ENCODE measurements around the gene DZIP3. TPM values are rescaled to one million over a fixed set of nuclear protein-coding genes. Genes with fewer than 3 reads are reported as not detected.

DZIP3 gene
- polyA plus RNA-seq, 3 donors: 0.92 to 1.2 (median 1.1) TPM

DNA sequence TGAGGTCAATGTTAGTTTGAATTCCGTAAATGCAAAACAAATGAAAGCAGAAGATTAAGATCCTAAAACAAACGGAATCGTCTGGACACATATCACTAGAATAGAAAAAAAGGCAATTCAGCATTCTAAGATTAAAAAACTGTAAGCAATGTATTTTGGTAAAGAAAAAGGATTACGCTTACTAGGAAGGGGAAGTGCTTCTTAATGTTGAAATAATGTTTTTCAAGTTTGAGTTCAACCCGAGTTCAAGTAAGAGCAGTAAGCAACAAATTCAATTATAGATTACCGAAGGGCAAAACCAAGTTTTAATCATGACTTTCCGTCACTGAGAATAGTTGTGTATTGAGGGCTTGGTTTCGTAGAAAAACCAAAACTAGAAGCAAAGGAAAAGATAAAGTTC, 921 bp upstream of the DZIP3 start:
- Histone ChIP-seq H3K27ac (ENCODE audit: low read depth in 1 of 2, low read length in 2 of 2) (peak overlapping the region; percentile 91 to 97), H3K79me2 (ENCODE audit: insufficient read depth, low read length) (peaks cover 67% of the 10 kb centered on the region), H2AFZ (ENCODE audit: insufficient read depth, low read depth, low read length, poor library complexity, severe bottlenecking) (peak overlapping the region; percentile 95), H3K27me3 (ENCODE audit: control insufficient read depth in 2 of 2, insufficient read depth in 2 of 2, low read length in 2 of 2) (no peaks in the 10 kb centered on the region), H3K4me2 (replicated peaks; ENCODE audit: extremely low read depth, low read length, poor library complexity, severe bottlenecking) (peak overlapping the region; percentile 94), H3K4me1 (ENCODE audit: control insufficient read depth in 1 of 2, insufficient read depth in 2 of 2, low read length in 2 of 2) (peaks cover 20 to 27% of the 10 kb centered on the region in 2 donors), H4K20me1 (ENCODE audit: insufficient read depth, low read length) (no peaks in the 10 kb centered on the region), H3K4me3 (replicated peaks in 1 of 3; ENCODE audit: low read depth in 2 of 3, low read length in 3 of 3) (peak overlapping the region; percentile 68 to 96 (median 92)), H3K9me3 (replicated peaks in 1 of 2; ENCODE audit: control insufficient read depth in 1 of 2, insufficient read depth in 1 of 2, low read length in 2 of 2) (no peaks in the 10 kb centered on the region), H3K36me3 (replicated peaks in 1 of 2; ENCODE audit: control insufficient read depth in 1 of 2, insufficient read depth in 2 of 2, low read length in 2 of 2) (peaks cover 3 to 11% of the 10 kb centered on the region in 2 donors), H3K9ac (ENCODE audit: insufficient read depth, low read length, poor library complexity, severe bottlenecking) (peak overlapping the region; percentile 98)
- peaks cover 30% of the 10 kb centered on the region for H3K4me1 Mint-ChIP-seq
- no peaks in the 10 kb centered on the region for H3K9me3 Mint-ChIP-seq
- H3K27me3 Mint-ChIP-seq (ENCODE audit: low read depth in 3 of 3): peaks cover 0 to 1% (median 0%) of the 10 kb centered on the region in 3 donors
- peak overlapping the region; percentile 96 to 99 for H3K4me3 Mint-ChIP-seq
- no CpG with 5 or more reads among the region's 8 CpGs for WGBS (ENCODE audit: insufficient coverage)
- intact Hi-C loops (cut with micrococcal nuclease): loop anchor here in 1 of 2 donors (10.0 kb wide), 1 partner anchor 364 kb away; the partner anchor contains the start of gene IFT57
- peaks cover 7 to 9% of the 10 kb centered on the region in 2 donors for H3K36me3 Mint-ChIP-seq
- TF ChIP-seq, protein P1, sequence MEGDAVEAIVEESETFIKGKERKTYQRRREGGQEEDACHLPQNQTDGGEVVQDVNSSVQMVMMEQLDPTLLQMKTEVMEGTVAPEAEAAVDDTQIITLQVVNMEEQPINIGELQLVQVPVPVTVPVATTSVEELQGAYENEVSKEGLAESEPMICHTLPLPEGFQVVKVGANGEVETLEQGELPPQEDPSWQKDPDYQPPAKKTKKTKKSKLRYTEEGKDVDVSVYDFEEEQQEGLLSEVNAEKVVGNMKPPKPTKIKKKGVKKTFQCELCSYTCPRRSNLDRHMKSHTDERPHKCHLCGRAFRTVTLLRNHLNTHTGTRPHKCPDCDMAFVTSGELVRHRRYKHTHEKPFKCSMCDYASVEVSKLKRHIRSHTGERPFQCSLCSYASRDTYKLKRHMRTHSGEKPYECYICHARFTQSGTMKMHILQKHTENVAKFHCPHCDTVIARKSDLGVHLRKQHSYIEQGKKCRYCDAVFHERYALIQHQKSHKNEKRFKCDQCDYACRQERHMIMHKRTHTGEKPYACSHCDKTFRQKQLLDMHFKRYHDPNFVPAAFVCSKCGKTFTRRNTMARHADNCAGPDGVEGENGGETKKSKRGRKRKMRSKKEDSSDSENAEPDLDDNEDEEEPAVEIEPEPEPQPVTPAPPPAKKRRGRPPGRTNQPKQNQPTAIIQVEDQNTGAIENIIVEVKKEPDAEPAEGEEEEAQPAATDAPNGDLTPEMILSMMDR (IDR thresholded peaks at IDR 0.05): no peak
- peak; percentile 10 to 38 (median 33) for DNase-seq
- H3K27ac Mint-ChIP-seq: peak overlapping the region; percentile 97 to 100 (median 99)

DNA sequence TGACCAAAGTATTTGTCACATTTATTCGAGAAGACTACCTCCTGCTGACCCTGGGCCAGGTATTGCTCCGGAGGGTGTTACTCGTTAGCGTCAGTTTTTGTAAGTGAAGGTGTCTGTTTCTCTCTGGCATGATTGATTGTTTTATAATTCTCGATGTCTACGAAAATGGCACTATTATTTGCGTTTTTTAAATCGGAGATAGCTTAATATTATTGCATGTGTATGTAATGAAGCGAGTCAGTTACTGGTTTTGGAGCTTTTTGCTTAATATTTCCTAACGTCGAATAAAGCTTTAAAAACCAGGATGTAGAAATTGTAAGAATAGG, 439 bp downstream of the DZIP3 start:
- peaks cover 54% of the 10 kb centered on the region for H3K79me2 ChIP-seq (ENCODE audit: insufficient read depth, low read length)
- TF ChIP-seq, protein P1 (IDR thresholded peaks at IDR 0.05): peak; percentile 11
- no peaks in the 10 kb centered on the region for H4K20me1 ChIP-seq (ENCODE audit: insufficient read depth, low read length)
- Mint-ChIP-seq H3K4me1 (peaks cover 30% of the 10 kb centered on the region), H3K36me3 (peaks cover 3 to 5% of the 10 kb centered on the region in 2 donors), H3K4me3 (peak overlapping the region; percentile 96 to 99), H3K27ac (peak overlapping the region; percentile 97 to 100 (median 99)), H3K9me3 (no peaks in the 10 kb centered on the region), H3K27me3 (ENCODE audit: low read depth in 3 of 3) (peaks cover 0 to 1% (median 0%) of the 10 kb centered on the region in 3 donors)
- peaks cover 0 to under 1% of the 10 kb centered on the region in 2 donors for H3K36me3 ChIP-seq (replicated peaks in 1 of 2; ENCODE audit: control insufficient read depth in 1 of 2, insufficient read depth in 2 of 2, low read length in 2 of 2)
- WGBS (ENCODE audit: insufficient coverage): 0% methylated on average over 4 of the region's 11 CpGs
- peak overlapping the region; percentile 95 for H2AFZ ChIP-seq (ENCODE audit: insufficient read depth, low read depth, low read length, poor library complexity, severe bottlenecking)
- no peaks in the 10 kb centered on the region for H3K9me3 ChIP-seq (replicated peaks in 1 of 2; ENCODE audit: control insufficient read depth in 1 of 2, insufficient read depth in 1 of 2, low read length in 2 of 2)
- peak overlapping the region; percentile 91 to 97 for H3K27ac ChIP-seq (ENCODE audit: low read depth in 1 of 2, low read length in 2 of 2)
- no peak for DNase-seq
- H3K4me1 ChIP-seq (ENCODE audit: control insufficient read depth in 1 of 2, insufficient read depth in 2 of 2, low read length in 2 of 2): peaks cover 20 to 27% of the 10 kb centered on the region in 2 donors
- intact Hi-C loops (cut with micrococcal nuclease): loop anchor here in 1 of 2 donors (10.0 kb wide), 1 partner anchor 365 kb away; the partner anchor contains the start of gene IFT57
- peak overlapping the region; percentile 94 for H3K4me2 ChIP-seq (replicated peaks; ENCODE audit: extremely low read depth, low read length, poor library complexity, severe bottlenecking)
- peak overlapping the region; percentile 68 to 96 (median 92) for H3K4me3 ChIP-seq (replicated peaks in 1 of 3; ENCODE audit: low read depth in 2 of 3, low read length in 3 of 3)
- no peaks in the 10 kb centered on the region for H3K27me3 ChIP-seq (ENCODE audit: control insufficient read depth in 2 of 2, insufficient read depth in 2 of 2, low read length in 2 of 2)
- peak overlapping the region; percentile 98 for H3K9ac ChIP-seq (ENCODE audit: insufficient read depth, low read length, poor library complexity, severe bottlenecking)

All from CD14-positive monocyte (primary cell).